ENCODE data around the gene TBC1D9. TPM values are rescaled to one million over a fixed set of nuclear protein-coding genes. Genes with fewer than 3 reads are reported as not detected.

The TBC1D9 gene
- total and polyA plus RNA-seq, 10 of the 15 experiments (the other 5 are each of a cell fraction or from before 2014, with no cell fraction given) = 0.87 to 14.9 (median 7.1) TPM

- TF ChIP-seq E4F1 (IDR thresholded peaks at IDR 0.05; ENCODE audit: borderline replicate concordance, partially characterized antibody) (no peak), PKNOX1 (IDR thresholded peaks at IDR 0.05) (no peak)
These were observed 23.4 kb downstream of the TBC1D9 start (continued) for GRCh38 chr4:140732780-140733179.

- in situ Hi-C loops (cut with MboI) (no loop called here), intact Hi-C loops (cut with micrococcal nuclease; ENCODE audit: unreplicated experiment) (no loop called here)
- Histone ChIP-seq H3K79me2 (ENCODE audit: control insufficient read depth, insufficient read depth, low read length) (no peaks in the 10 kb centered on the region), H3K36me3 (ENCODE audit: control insufficient read depth in 2 of 2, insufficient read depth in 2 of 2, low read length in 1 of 2) (no peaks in the 10 kb centered on the region), H2AFZ (ENCODE audit: control insufficient read depth, low read depth, low read length) (no peak overlapping the region), H4K20me1 (ENCODE audit: control insufficient read depth, insufficient read depth) (no peaks in the 10 kb centered on the region), H3K4me3 (no peak overlapping the region), H3K27me3 (replicated peaks in 1 of 2; ENCODE audit: control insufficient read depth in 2 of 2, insufficient read depth in 2 of 2, low read length in 1 of 2) (no peaks in the 10 kb centered on the region), H3K4me2 (ENCODE audit: control insufficient read depth, insufficient read depth) (no peak overlapping the region), H3K27ac (ENCODE audit: control insufficient read depth, insufficient read depth) (no peak overlapping the region), H3K9ac (ENCODE audit: control insufficient read depth, insufficient read depth, low read length) (no peak overlapping the region), H3K9me3 (replicated peaks; ENCODE audit: control insufficient read depth, insufficient read depth, low read length) (no peaks in the 10 kb centered on the region), H3K4me1 (ENCODE audit: control insufficient read depth, insufficient read depth, low read length) (peaks cover 17% of the 10 kb centered on the region)
- no TSS peak for BruUV-seq (replicated peaks)
- ChIA-PET POLR2A (no interaction called here), RAD21 (ENCODE audit: unreplicated experiment) (no interaction called here), CTCF (no interaction called here), SMC1A (ENCODE audit: uncharacterized antibody, unreplicated experiment) (no interaction called here)
- DNase-seq (ENCODE audit: low read depth, low spot score) = no peak
- no peak for FAIRE-seq
- 65% methylated on average over 4 of the region's 6 CpGs for WGBS (ENCODE audit: insufficient coverage, insufficient replicate concordance, low lambda C conversion rate, missing lambda C conversion rate)
- ATAC-seq = no peak
- TF ChIP-seq EED (IDR thresholded peaks at IDR 0.05; ENCODE audit: low read depth) (no peak), ZNF24 (IDR thresholded peaks at IDR 0.05) (no peak), EP300 (IDR thresholded peaks at IDR 0.05; ENCODE audit: borderline replicate concordance in 1 of 2, control insufficient read depth in 1 of 2, low read depth in 2 of 2, low read length in 2 of 2) (no peak), NRF1 (conservative IDR thresholded peaks at IDR 0.05; ENCODE audit: low read depth, low read length) (no peak), SMAD1 (IDR thresholded peaks at IDR 0.05; ENCODE audit: low read depth, partially characterized antibody) (no peak), ETV6 (conservative IDR thresholded peaks at IDR 0.05 in 1 of 2, IDR thresholded peaks at IDR 0.05 in 1 of 2; ENCODE audit: borderline replicate concordance in 1 of 2, low read depth in 1 of 2) (no peak), BCL11A (IDR thresholded peaks at IDR 0.05; ENCODE audit: low read depth, low read length) (no peak), PAX8 (IDR thresholded peaks at IDR 0.05) (no peak)
These were observed 26.7 kb downstream of the TBC1D9 start for GRCh38 chr4:140729344-140730049.
